Neural progenitor cell (in vitro differentiated cells): ENCODE measurements around the gene ZNF592.

Source experiments
- EZH2phosphoT487 ChIP-seq: fragments of 200-600 bp; sonication (generic); IDR thresholded peaks from 2 replicates; pipeline ENCODE4 v1.6.1; 2017; ENCODE audit warnings: antibody characterized with exemption
- TF ChIP-seq, protein P1 (sequence below): fragments of 200-600 bp; sonication (generic); IDR thresholded peaks from 2 replicates; pipeline ENCODE4 v1.5.1; 2017; ENCODE audit warnings: antibody characterized with exemption, mild to moderate bottlenecking

DNA sequence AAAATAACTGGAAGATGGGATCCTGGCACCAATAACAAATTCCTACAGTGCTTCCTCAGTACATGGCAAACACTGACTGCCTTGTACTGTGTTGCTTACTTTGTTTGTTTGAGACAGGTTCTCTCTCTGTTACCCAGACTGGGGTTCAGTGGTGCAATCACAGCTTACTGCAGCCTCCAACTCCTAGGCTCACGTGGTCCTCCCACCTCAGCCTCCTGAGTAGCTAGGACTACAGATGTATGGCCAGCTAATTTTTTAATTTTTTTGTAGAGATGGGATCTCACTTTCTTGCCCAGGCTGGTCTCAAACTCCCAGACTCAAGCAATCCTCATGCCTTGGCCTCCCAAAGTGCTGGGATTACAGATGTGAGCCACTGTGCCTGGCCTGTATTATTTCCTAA is 65.0 kb downstream of the ZNF592 start:
- TF ChIP-seq, protein P1, sequence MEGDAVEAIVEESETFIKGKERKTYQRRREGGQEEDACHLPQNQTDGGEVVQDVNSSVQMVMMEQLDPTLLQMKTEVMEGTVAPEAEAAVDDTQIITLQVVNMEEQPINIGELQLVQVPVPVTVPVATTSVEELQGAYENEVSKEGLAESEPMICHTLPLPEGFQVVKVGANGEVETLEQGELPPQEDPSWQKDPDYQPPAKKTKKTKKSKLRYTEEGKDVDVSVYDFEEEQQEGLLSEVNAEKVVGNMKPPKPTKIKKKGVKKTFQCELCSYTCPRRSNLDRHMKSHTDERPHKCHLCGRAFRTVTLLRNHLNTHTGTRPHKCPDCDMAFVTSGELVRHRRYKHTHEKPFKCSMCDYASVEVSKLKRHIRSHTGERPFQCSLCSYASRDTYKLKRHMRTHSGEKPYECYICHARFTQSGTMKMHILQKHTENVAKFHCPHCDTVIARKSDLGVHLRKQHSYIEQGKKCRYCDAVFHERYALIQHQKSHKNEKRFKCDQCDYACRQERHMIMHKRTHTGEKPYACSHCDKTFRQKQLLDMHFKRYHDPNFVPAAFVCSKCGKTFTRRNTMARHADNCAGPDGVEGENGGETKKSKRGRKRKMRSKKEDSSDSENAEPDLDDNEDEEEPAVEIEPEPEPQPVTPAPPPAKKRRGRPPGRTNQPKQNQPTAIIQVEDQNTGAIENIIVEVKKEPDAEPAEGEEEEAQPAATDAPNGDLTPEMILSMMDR, result no peak
- TF ChIP-seq EZH2phosphoT487, result no peak
